Measurements from ENCODE around the gene OXNAD1.

Gene OXNAD1

GRCh38 chr3:16284633-16285032 lies 19.6 kb downstream of the OXNAD1 start:
- no peak for DNase-seq

GRCh38 chr3:16286161-16286560 lies 21.1 kb downstream of the OXNAD1 start:
- DNase-seq = no peak

- no peak for DNase-seq
These were observed 21.9 kb downstream of the OXNAD1 start for GRCh38 chr3:16286751-16287543.

- no peak for DNase-seq
These were observed 23.7 kb downstream of the OXNAD1 start for GRCh38 chr3:16288664-16289063.

- DNase-seq = no peak
These were observed 24.3 kb downstream of the OXNAD1 start for GRCh38 chr3:16289144-16289889.

GRCh38 chr3:16290007-16290826 lies 25.2 kb downstream of the OXNAD1 start:
- DNase-seq = no peak

GRCh38 chr3:16290827-16291196 lies 25.8 kb downstream of the OXNAD1 start:
- no peak for DNase-seq

- no peak for DNase-seq
These were observed 29.8 kb downstream of the OXNAD1 start for GRCh38 chr3:16294844-16295243.

GRCh38 chr3:16295298-16295890 lies 30.4 kb downstream of the OXNAD1 start:
- no peak for DNase-seq

- DNase-seq = no peak
These were observed 33.2 kb downstream of the OXNAD1 start for GRCh38 chr3:16297997-16298885.

GRCh38 chr3:16298891-16299290 lies 33.9 kb downstream of the OXNAD1 start:
- DNase-seq = no peak

- no peak for DNase-seq
These were observed 34.7 kb downstream of the OXNAD1 start for GRCh38 chr3:16299746-16300145.

GRCh38 chr3:16300307-16300706 lies 35.3 kb downstream of the OXNAD1 start:
- DNase-seq = no peak

- DNase-seq = no peak
These were observed 35.9 kb downstream of the OXNAD1 start for GRCh38 chr3:16300881-16301359.

GRCh38 chr3:16301507-16301906 lies 36.5 kb downstream of the OXNAD1 start:
- no peak for DNase-seq

GRCh38 chr3:16302082-16302631 lies 37.1 kb downstream of the OXNAD1 start:
- no peak for DNase-seq

GRCh38 chr3:16303037-16303575 lies 38.1 kb downstream of the OXNAD1 start:
- no peak for DNase-seq

- no peak for DNase-seq
These were observed 39.3 kb downstream of the OXNAD1 start for GRCh38 chr3:16304061-16305010.

GRCh38 chr3:16305111-16305541 lies 40.1 kb downstream of the OXNAD1 start:
- no peak for DNase-seq

Measured in NCI-H2107 (cell line).